ENCODE results near the gene NRL.
A peak's percentile ranks its signal among the peaks of the same experiment; 100 is the strongest.

The NRL gene

DNA sequence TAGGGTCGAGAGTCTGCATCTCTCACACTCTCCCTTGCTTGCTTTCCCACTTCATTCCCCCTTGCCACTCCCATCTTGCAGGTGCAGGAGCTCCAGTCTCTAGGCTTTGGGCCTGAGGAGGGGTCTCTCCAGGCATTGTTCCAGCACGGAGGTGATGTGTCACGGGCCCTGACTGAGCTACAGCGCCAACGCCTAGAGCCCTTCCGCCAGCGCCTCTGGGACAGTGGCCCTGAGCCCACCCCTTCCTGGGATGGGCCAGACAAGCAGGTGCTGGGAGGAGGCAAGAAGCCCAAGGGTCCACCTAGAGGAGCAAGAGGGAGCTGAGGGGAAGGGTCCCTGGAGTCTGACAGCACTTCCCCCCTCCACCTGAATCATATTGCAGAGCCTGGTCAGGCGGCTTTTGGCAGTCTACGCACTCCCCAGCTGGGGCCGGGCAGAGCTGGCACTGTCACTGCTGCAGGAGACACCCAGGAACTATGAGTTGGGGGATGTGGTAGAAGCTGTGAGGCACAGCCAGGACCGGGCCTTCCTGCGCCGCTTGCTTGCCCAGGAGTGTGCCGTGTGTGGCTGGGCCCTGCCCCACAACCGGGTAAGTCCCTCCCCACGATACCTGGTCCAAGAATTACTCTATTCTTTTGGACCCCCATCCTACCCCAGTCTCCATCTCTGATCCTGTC lies 36.8 kb upstream of the NRL start:
- H3K27ac ChIP-seq (ENCODE audit: low read depth, low read length): no peak overlapping the region
- no peaks in the 10 kb centered on the region for H3K27me3 ChIP-seq (ENCODE audit: control insufficient read depth in 5 of 5, insufficient read depth in 4 of 5, low read length in 5 of 5)
- H3K9me3 ChIP-seq (ENCODE audit: control insufficient read depth in 5 of 5, low read length in 5 of 5): no peaks in the 10 kb centered on the region
- H3K4me3 ChIP-seq (ENCODE audit: low read depth in 1 of 5, low read length in 5 of 5): no peak overlapping the region
- H3K9ac ChIP-seq (ENCODE audit: low read length in 5 of 5): no peak overlapping the region
- peaks cover 9 to 71% (median 58%) of the 10 kb centered on the region in 5 donors for H3K36me3 ChIP-seq (ENCODE audit: control insufficient read depth in 5 of 5, insufficient read depth in 5 of 5, low read length in 5 of 5)
- H3K4me1 ChIP-seq (ENCODE audit: control insufficient read depth in 5 of 5, insufficient read depth in 5 of 5, low read length in 5 of 5): peaks cover 5 to 16% (median 15%) of the 10 kb centered on the region in 5 donors

DNA sequence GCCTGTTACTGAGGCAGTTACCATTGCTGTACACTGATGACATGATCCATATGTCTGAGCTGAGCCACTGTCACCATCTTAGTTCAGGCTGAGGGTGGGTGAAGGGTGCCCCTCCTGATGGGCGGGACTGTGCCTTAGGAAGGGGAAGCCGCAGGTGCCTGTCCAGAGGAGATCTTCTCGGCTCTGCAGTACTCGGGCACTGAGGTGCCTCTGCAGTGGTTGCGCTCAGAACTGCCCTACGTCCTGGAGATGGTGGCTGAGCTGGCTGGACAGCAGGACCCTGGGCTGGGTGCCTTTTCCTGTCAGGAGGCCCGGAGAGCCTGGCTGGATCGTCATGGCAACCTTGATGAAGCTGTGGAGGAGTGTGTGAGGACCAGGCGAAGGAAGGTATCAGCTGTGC lies 36.2 kb upstream of the NRL start:
- Histone ChIP-seq H3K27ac (ENCODE audit: low read depth, low read length) (no peak overlapping the region), H3K4me1 (ENCODE audit: control insufficient read depth in 5 of 5, insufficient read depth in 5 of 5, low read length in 5 of 5) (peaks cover 7 to 20% (median 18%) of the 10 kb centered on the region in 5 donors), H3K36me3 (ENCODE audit: control insufficient read depth in 5 of 5, insufficient read depth in 5 of 5, low read length in 5 of 5) (peaks cover 9 to 66% (median 54%) of the 10 kb centered on the region in 5 donors), H3K4me3 (ENCODE audit: low read depth in 1 of 5, low read length in 5 of 5) (no peak overlapping the region), H3K9me3 (ENCODE audit: control insufficient read depth in 5 of 5, low read length in 5 of 5) (no peaks in the 10 kb centered on the region), H3K27me3 (ENCODE audit: control insufficient read depth in 5 of 5, insufficient read depth in 4 of 5, low read length in 5 of 5) (no peaks in the 10 kb centered on the region), H3K9ac (ENCODE audit: low read length in 5 of 5) (no peak overlapping the region)

DNA sequence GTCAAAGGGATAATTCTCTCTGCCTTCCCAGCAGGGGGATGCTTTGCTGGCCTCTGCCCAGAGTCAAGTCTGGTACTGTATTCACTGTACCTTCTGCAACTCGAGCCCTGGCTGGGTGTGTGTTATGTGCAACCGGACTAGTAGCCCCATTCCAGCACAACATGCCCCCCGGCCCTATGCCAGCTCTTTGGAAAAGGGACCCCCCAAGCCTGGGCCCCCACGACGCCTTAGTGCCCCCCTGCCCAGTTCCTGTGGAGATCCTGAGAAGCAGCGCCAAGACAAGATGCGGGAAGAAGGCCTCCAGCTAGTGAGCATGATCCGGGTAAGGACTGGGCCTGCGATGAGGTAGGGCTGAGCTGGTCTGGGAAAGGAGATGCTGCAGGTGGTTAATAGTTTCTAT lies 35.8 kb upstream of the NRL start:
- H3K27ac ChIP-seq (ENCODE audit: low read depth, low read length): no peak overlapping the region
- no peak overlapping the region for H3K4me3 ChIP-seq (ENCODE audit: low read depth in 1 of 5, low read length in 5 of 5)
- peaks cover 6 to 61% (median 50%) of the 10 kb centered on the region in 5 donors for H3K36me3 ChIP-seq (ENCODE audit: control insufficient read depth in 5 of 5, insufficient read depth in 5 of 5, low read length in 5 of 5)
- no peaks in the 10 kb centered on the region for H3K27me3 ChIP-seq (ENCODE audit: control insufficient read depth in 5 of 5, insufficient read depth in 4 of 5, low read length in 5 of 5)
- peaks cover 10 to 24% (median 21%) of the 10 kb centered on the region in 5 donors for H3K4me1 ChIP-seq (ENCODE audit: control insufficient read depth in 5 of 5, insufficient read depth in 5 of 5, low read length in 5 of 5)
- no peaks in the 10 kb centered on the region for H3K9me3 ChIP-seq (ENCODE audit: control insufficient read depth in 5 of 5, low read length in 5 of 5)
- no peak overlapping the region for H3K9ac ChIP-seq (ENCODE audit: low read length in 5 of 5)

DNA sequence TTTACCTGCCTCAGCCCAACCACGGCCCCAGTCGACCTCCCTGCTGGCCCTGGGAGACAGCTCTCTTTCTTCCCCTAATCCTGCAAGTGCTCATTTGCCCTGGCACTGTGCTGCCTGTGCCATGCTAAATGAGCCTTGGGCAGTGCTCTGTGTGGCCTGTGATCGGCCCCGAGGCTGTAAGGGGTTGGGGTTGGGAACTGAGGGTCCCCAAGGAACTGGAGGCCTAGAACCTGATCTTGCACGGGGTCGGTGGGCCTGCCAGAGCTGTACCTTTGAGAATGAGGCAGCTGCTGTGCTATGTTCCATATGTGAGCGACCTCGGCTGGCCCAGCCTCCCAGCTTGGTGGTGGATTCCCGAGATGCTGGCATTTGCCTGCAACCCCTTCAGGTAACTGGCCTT lies 35.3 kb upstream of the NRL start:
- H3K9me3 ChIP-seq (ENCODE audit: control insufficient read depth in 5 of 5, low read length in 5 of 5): no peaks in the 10 kb centered on the region
- H3K27ac ChIP-seq (ENCODE audit: low read depth, low read length): no peak overlapping the region
- no peak overlapping the region for H3K9ac ChIP-seq (ENCODE audit: low read length in 5 of 5)
- no peak overlapping the region for H3K4me3 ChIP-seq (ENCODE audit: low read depth in 1 of 5, low read length in 5 of 5)
- peaks cover 10 to 30% (median 25%) of the 10 kb centered on the region in 5 donors for H3K4me1 ChIP-seq (ENCODE audit: control insufficient read depth in 5 of 5, insufficient read depth in 5 of 5, low read length in 5 of 5)
- H3K27me3 ChIP-seq (ENCODE audit: control insufficient read depth in 5 of 5, insufficient read depth in 4 of 5, low read length in 5 of 5): no peaks in the 10 kb centered on the region
- peaks cover 5 to 57% (median 45%) of the 10 kb centered on the region in 5 donors for H3K36me3 ChIP-seq (ENCODE audit: control insufficient read depth in 5 of 5, insufficient read depth in 5 of 5, low read length in 5 of 5)

DNA sequence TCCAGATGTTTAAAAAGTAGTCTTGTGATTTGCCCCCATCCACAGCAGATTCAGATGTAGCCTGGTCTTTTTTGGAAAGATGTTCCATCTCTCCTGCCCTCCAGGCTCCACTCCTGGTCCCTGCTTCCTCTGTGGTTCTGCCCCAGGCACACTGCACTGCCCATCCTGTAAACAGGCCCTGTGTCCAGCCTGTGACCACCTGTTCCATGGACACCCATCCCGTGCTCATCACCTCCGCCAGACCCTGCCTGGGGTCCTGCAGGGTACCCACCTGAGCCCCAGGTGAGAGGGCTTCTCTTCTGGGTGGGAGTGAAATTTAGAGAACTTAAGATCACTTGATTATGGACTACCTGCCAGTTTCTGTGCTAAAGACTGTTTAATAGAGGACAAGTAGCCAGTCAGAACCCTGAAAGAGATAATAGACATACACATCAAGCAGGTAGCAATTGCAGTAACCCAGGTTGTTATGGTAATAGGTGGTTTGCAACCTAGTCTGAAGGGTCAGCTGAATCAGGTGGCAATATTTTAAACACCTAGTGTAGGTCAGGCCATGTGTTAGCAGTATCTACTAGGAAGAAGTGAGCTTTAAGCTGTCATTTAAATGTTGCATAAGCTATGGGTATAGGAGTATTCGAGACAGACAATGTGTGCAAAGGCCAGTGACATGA lies 34.7 kb upstream of the NRL start:
- H3K36me3 ChIP-seq (ENCODE audit: control insufficient read depth in 5 of 5, insufficient read depth in 5 of 5, low read length in 5 of 5): peaks cover 2 to 54% (median 38%) of the 10 kb centered on the region in 5 donors
- H3K9me3 ChIP-seq (ENCODE audit: control insufficient read depth in 5 of 5, low read length in 5 of 5): no peaks in the 10 kb centered on the region
- no peaks in the 10 kb centered on the region for H3K27me3 ChIP-seq (ENCODE audit: control insufficient read depth in 5 of 5, insufficient read depth in 4 of 5, low read length in 5 of 5)
- H3K27ac ChIP-seq (ENCODE audit: low read depth, low read length): no peak overlapping the region
- peaks cover 10 to 30% (median 25%) of the 10 kb centered on the region in 5 donors for H3K4me1 ChIP-seq (ENCODE audit: control insufficient read depth in 5 of 5, insufficient read depth in 5 of 5, low read length in 5 of 5)
- H3K4me3 ChIP-seq (ENCODE audit: low read depth in 1 of 5, low read length in 5 of 5): no peak overlapping the region
- peak overlapping the region in 1 of 5 donors; percentile 13 for H3K9ac ChIP-seq (ENCODE audit: low read length in 5 of 5)

DNA sequence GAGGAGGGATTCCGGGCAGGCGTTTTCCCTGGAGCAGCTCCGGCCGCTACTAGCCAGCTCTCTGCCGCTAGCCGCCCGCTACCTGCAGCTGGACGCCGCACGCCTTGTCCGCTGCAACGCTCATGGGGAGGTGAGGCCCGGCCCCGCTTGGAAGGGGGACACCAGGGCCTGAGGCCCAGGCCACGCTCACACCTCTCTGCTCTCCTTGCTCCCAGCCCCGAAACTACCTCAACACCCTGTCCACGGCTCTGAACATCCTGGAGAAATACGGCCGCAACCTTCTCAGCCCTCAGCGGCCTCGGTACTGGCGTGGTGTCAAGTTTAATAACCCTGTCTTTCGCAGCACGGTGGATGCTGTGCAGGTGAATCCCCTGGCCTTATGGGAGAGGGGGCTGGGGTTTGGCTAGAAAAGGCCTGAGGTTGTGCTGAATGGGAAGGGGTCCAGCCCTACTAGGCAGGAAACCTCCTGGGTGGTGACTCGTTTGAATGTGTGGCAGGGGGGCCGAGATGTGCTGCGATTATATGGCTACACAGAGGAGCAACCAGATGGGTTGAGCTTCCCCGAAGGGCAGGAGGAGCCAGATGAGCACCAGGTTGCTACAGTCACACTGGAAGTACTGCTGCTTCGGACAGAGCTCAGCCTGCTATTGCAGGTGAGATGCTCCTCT lies 33.1 kb upstream of the NRL start:
- no peaks in the 10 kb centered on the region for H3K9me3 ChIP-seq (ENCODE audit: control insufficient read depth in 5 of 5, low read length in 5 of 5)
- H3K4me1 ChIP-seq (ENCODE audit: control insufficient read depth in 5 of 5, insufficient read depth in 5 of 5, low read length in 5 of 5): peaks cover 10 to 30% (median 25%) of the 10 kb centered on the region in 5 donors
- peaks cover 2 to 59% (median 39%) of the 10 kb centered on the region in 5 donors for H3K36me3 ChIP-seq (ENCODE audit: control insufficient read depth in 5 of 5, insufficient read depth in 5 of 5, low read length in 5 of 5)
- peak overlapping the region; percentile 98 for H3K27ac ChIP-seq (ENCODE audit: low read depth, low read length)
- peak overlapping the region; percentile 38 to 92 (median 87) for H3K9ac ChIP-seq (ENCODE audit: low read length in 5 of 5)
- no peaks in the 10 kb centered on the region for H3K27me3 ChIP-seq (ENCODE audit: control insufficient read depth in 5 of 5, insufficient read depth in 4 of 5, low read length in 5 of 5)
- peak overlapping the region; percentile 83 to 96 (median 93) for H3K4me3 ChIP-seq (ENCODE audit: low read depth in 1 of 5, low read length in 5 of 5)

DNA sequence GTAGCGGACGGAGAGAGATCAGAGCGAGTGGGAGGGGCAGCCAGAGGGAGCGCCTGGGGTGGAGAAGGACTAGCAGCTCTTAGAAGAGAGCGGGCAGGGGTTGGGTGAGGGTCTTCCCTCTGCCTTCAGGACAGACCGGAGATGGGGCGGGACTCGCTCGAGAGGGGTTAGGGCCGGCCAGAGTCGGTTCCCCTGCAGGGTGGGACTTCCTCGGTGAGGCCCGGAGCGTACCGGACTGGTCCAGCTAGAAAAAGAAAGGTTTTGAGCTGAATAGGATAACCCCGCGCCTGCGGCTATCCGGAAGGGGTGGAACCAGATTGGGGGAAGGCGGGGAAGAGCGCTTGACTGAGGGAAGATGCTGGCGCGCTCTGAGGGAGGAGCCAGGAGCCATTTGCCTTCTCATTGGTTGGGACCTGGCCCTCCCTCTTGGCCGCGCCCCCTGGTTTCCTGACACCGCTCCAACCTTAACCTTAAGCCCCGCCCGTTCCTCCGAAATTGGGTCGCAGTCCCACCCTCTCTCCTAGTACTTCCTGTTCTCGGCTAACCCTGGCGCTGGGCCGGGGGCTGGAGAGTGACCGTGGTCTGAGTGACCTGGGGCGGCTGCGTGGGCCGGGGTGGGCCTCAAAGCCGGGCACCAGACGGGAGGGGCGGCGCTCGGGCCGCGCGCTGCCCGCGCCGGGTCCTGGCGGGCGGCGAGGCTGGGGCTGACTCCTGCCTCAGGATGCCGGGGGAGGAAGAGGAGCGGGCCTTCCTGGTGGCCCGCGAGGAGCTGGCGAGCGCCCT lies 32.4 kb upstream of the NRL start, which contains the start of gene RNF31:
Gene RNF31 (plus strand): TSS at position 521 of the 783 bp plus-strand sequence. CDS start 201 bp downstream, at position 722.
- no peaks in the 10 kb centered on the region for H3K9me3 ChIP-seq (ENCODE audit: control insufficient read depth in 5 of 5, low read length in 5 of 5)
- H3K27ac ChIP-seq (ENCODE audit: low read depth, low read length): peak within 1 kb of the TSS; percentile 98
- H3K4me1 ChIP-seq (ENCODE audit: control insufficient read depth in 5 of 5, insufficient read depth in 5 of 5, low read length in 5 of 5): peaks cover 10 to 31% (median 26%) of the 10 kb centered on the region in 5 donors
- peak within 1 kb of the TSS; percentile 87 to 96 (median 93) for H3K4me3 ChIP-seq (ENCODE audit: low read depth in 1 of 5, low read length in 5 of 5)
- peaks cover 2 to 52% (median 35%) of the 10 kb centered on the region in 5 donors for H3K36me3 ChIP-seq (ENCODE audit: control insufficient read depth in 5 of 5, insufficient read depth in 5 of 5, low read length in 5 of 5)
- peak within 1 kb of the TSS; percentile 91 to 95 (median 92) for H3K9ac ChIP-seq (ENCODE audit: low read length in 5 of 5)
- no peaks in the 10 kb centered on the region for H3K27me3 ChIP-seq (ENCODE audit: control insufficient read depth in 5 of 5, insufficient read depth in 4 of 5, low read length in 5 of 5)

DNA sequence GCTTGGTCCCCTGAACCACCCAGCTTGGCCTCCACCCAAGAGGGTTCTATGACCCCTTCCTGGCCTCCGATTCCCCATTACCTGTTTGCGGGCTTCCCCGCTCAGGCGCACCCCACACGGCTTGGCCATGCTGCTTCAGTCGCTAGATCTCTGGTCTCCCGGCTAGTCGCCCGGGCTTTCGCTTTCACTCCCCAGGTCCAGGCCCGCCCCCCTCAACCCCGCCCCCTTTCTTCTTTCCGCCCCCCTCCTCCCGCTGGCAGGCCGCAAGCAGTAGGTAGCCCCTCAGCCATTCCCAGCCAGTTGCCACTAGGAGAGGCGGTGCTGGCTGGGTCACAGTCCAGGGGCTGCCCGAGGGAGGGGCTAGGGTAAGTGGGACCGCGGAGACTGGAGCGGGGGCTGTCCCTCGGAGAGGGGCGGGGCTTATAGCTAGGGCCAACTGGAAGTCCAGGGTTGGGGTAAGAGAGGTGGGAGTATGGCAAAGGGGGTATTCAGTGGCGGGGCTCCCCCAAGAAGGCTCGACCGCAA lies 31.8 kb upstream of the NRL start, which contains the start of gene PSME2:
Gene PSME2 (minus strand): TSS at position 158 of the 525 bp plus-strand sequence. CDS start 29 bp downstream, at position 129.
- peaks cover 2 to 45% (median 28%) of the 10 kb centered on the region in 5 donors for H3K36me3 ChIP-seq (ENCODE audit: control insufficient read depth in 5 of 5, insufficient read depth in 5 of 5, low read length in 5 of 5)
- peaks cover 13 to 37% (median 32%) of the 10 kb centered on the region in 5 donors for H3K4me1 ChIP-seq (ENCODE audit: control insufficient read depth in 5 of 5, insufficient read depth in 5 of 5, low read length in 5 of 5)
- H3K27ac ChIP-seq (ENCODE audit: low read depth, low read length): peak within 1 kb of the TSS; percentile 98
- H3K27me3 ChIP-seq (ENCODE audit: control insufficient read depth in 5 of 5, insufficient read depth in 4 of 5, low read length in 5 of 5): no peaks in the 10 kb centered on the region
- no peaks in the 10 kb centered on the region for H3K9me3 ChIP-seq (ENCODE audit: control insufficient read depth in 5 of 5, low read length in 5 of 5)
- peak within 1 kb of the TSS; percentile 87 to 96 (median 93) for H3K4me3 ChIP-seq (ENCODE audit: low read depth in 1 of 5, low read length in 5 of 5)
- H3K9ac ChIP-seq (ENCODE audit: low read length in 5 of 5): peak within 1 kb of the TSS; percentile 91 to 95 (median 92)
